ENCODE measurements around the gene EFCAB7.

- TF ChIP-seq, protein P1, sequence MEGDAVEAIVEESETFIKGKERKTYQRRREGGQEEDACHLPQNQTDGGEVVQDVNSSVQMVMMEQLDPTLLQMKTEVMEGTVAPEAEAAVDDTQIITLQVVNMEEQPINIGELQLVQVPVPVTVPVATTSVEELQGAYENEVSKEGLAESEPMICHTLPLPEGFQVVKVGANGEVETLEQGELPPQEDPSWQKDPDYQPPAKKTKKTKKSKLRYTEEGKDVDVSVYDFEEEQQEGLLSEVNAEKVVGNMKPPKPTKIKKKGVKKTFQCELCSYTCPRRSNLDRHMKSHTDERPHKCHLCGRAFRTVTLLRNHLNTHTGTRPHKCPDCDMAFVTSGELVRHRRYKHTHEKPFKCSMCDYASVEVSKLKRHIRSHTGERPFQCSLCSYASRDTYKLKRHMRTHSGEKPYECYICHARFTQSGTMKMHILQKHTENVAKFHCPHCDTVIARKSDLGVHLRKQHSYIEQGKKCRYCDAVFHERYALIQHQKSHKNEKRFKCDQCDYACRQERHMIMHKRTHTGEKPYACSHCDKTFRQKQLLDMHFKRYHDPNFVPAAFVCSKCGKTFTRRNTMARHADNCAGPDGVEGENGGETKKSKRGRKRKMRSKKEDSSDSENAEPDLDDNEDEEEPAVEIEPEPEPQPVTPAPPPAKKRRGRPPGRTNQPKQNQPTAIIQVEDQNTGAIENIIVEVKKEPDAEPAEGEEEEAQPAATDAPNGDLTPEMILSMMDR (IDR thresholded peaks at IDR 0.05) = peak in 1 of 7 experiments; percentile 35
- TF ChIP-seq POLR2AphosphoS5 (IDR thresholded peaks at IDR 0.05) (peak in 2 of 3 donors; percentile 26 to 77), POLR2A (IDR thresholded peaks at IDR 0.05) (no peak), EP300 (IDR thresholded peaks at IDR 0.05) (no peak)
Observed at GRCh38 chr1:63522891-63523728, at the start of gene EFCAB7, which contains the start of gene ITGB3BP.
